Measurements from ENCODE around the gene FAF2.
"Not testable (repeated sequence)": the region's sequence is repeated elsewhere in the genome, so short reads cannot be mapped to it uniquely, and the experiment has no call there.

Gene FAF2

DNA sequence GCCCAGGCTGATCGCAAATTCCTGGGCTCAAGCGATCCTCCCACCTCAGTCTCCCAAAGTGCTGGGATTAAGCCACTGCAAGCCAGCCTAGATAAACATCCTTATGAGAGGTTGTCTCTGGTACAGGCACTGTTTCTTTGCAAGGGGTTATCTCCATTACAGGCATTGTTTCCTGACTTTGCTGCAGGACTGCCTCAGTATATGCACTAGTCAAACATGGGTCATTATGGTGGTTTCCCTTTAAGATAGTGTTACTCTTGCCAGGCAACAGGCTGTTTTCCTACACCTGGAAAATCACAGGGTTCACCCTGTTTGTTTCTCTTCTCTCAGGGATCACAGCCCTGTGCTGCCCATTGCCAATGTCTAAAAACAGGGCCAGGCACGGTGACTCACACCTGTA, 24.0 kb upstream of the FAF2 start:
- Histone ChIP-seq H3K9me3 (ENCODE audit: control insufficient read depth, insufficient read depth, low read length) (no peaks in the 10 kb centered on the region), H3K9ac (ENCODE audit: low read depth, low read length) (no peak overlapping the region), H3K36me3 (ENCODE audit: control insufficient read depth, insufficient read depth, low read length) (no peaks in the 10 kb centered on the region), H3K4me3 (ENCODE audit: low read depth, low read length) (no peak overlapping the region), H3K4me1 (ENCODE audit: control insufficient read depth, insufficient read depth, low read length) (no peaks in the 10 kb centered on the region), H3K27me3 (ENCODE audit: control insufficient read depth, insufficient read depth, low read length) (no peaks in the 10 kb centered on the region)

GRCh38 chr5:176425138-176425537, 23.0 kb upstream of the FAF2 start:
- Histone ChIP-seq H3K9me3 (ENCODE audit: control insufficient read depth, insufficient read depth, low read length) (no peaks in the 10 kb centered on the region), H3K4me3 (ENCODE audit: low read depth, low read length) (no peak overlapping the region), H3K9ac (ENCODE audit: low read depth, low read length) (no peak overlapping the region), H3K4me1 (ENCODE audit: control insufficient read depth, insufficient read depth, low read length) (no peaks in the 10 kb centered on the region), H3K36me3 (ENCODE audit: control insufficient read depth, insufficient read depth, low read length) (no peaks in the 10 kb centered on the region), H3K27me3 (ENCODE audit: control insufficient read depth, insufficient read depth, low read length) (no peaks in the 10 kb centered on the region)

GRCh38 chr5:176425791-176426190, 22.4 kb upstream of the FAF2 start:
- no peaks in the 10 kb centered on the region for H3K9me3 ChIP-seq (ENCODE audit: control insufficient read depth, insufficient read depth, low read length)
- no peaks in the 10 kb centered on the region for H3K27me3 ChIP-seq (ENCODE audit: control insufficient read depth, insufficient read depth, low read length)
- H3K4me1 ChIP-seq (ENCODE audit: control insufficient read depth, insufficient read depth, low read length), result no peaks in the 10 kb centered on the region
- H3K9ac ChIP-seq (ENCODE audit: low read depth, low read length), result no peak overlapping the region
- no peak overlapping the region for H3K4me3 ChIP-seq (ENCODE audit: low read depth, low read length)
- no peaks in the 10 kb centered on the region for H3K36me3 ChIP-seq (ENCODE audit: control insufficient read depth, insufficient read depth, low read length)

DNA sequence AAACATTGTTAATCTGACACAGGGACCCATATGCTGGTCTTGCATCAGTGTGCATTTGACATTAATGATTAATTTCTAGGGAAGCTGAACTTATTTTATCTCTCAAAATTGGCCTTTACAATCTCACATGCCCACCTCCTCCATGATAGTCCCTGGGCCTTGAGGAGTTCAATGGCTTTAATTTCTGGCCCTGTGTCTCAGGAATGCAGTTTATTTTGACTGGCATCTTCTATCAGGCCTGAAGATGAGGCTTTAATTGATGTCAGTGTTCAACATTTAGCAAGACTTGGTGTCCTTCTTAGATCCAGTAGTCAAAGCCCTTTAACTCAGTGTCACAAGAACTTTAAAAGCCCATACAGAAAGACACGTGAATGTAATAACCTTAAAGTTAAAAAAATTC, 21.3 kb upstream of the FAF2 start:
- no peak overlapping the region for H3K9ac ChIP-seq (ENCODE audit: low read depth, low read length)
- H3K9me3 ChIP-seq (ENCODE audit: control insufficient read depth, insufficient read depth, low read length), result no peaks in the 10 kb centered on the region
- no peaks in the 10 kb centered on the region for H3K36me3 ChIP-seq (ENCODE audit: control insufficient read depth, insufficient read depth, low read length)
- no peaks in the 10 kb centered on the region for H3K4me1 ChIP-seq (ENCODE audit: control insufficient read depth, insufficient read depth, low read length)
- H3K4me3 ChIP-seq (ENCODE audit: low read depth, low read length), result no peak overlapping the region
- no peaks in the 10 kb centered on the region for H3K27me3 ChIP-seq (ENCODE audit: control insufficient read depth, insufficient read depth, low read length)

GRCh38 chr5:176427971-176428370, 20.2 kb upstream of the FAF2 start:
- H3K4me3 ChIP-seq (ENCODE audit: low read depth, low read length), result no peak overlapping the region
- H3K9me3 ChIP-seq (ENCODE audit: control insufficient read depth, insufficient read depth, low read length), result no peaks in the 10 kb centered on the region
- no peaks in the 10 kb centered on the region for H3K4me1 ChIP-seq (ENCODE audit: control insufficient read depth, insufficient read depth, low read length)
- H3K36me3 ChIP-seq (ENCODE audit: control insufficient read depth, insufficient read depth, low read length), result no peaks in the 10 kb centered on the region
- H3K27me3 ChIP-seq (ENCODE audit: control insufficient read depth, insufficient read depth, low read length), result no peaks in the 10 kb centered on the region
- H3K9ac ChIP-seq (ENCODE audit: low read depth, low read length), result no peak overlapping the region

DNA sequence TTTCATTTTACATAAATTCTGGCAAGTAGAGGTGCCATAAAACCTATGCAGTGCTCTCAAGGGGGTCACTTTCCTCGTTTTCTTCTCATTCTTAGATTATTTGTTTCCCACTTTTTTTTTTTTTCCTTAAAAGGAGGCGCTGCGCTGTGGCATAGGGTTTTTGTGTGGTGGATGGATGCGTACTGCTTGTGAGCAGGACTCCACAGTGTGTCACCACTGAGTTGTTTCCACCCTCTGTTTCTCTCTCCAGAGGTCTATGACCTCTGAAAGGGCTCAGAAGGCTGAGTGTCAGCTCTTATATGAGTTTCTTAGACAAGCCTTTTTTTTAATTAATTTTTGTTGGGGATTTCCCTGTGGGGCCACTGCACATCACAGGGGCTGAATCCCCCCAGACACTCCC, 18.2 kb upstream of the FAF2 start:
- Histone ChIP-seq H3K36me3 (ENCODE audit: control insufficient read depth, insufficient read depth, low read length) (no peaks in the 10 kb centered on the region), H3K4me3 (ENCODE audit: low read depth, low read length) (no peak overlapping the region), H3K27me3 (ENCODE audit: control insufficient read depth, insufficient read depth, low read length) (no peaks in the 10 kb centered on the region), H3K9ac (ENCODE audit: low read depth, low read length) (no peak overlapping the region), H3K9me3 (ENCODE audit: control insufficient read depth, insufficient read depth, low read length) (no peaks in the 10 kb centered on the region), H3K4me1 (ENCODE audit: control insufficient read depth, insufficient read depth, low read length) (no peaks in the 10 kb centered on the region)

DNA sequence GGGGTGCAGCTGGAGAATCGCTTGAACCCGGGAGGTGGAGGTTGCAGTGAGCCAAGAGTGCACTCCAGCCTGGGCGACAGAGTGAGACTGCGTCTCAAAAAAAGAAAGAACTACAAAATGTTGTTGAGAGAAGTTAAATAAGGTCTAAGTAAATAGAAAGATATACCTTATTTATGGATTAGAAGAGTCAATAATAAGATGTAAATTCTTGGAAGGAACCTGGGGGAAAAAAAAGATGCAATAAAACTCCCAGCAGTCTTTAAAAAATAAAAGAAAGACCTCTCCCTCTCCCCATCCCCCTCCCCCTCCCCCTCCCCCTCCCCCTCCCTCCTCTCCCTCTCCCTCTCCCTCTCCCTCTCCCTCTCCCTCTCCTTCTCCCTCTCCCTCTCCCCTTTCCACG, 15.5 kb upstream of the FAF2 start:
- no peaks in the 10 kb centered on the region for H3K27me3 ChIP-seq (ENCODE audit: control insufficient read depth, insufficient read depth, low read length)

DNA sequence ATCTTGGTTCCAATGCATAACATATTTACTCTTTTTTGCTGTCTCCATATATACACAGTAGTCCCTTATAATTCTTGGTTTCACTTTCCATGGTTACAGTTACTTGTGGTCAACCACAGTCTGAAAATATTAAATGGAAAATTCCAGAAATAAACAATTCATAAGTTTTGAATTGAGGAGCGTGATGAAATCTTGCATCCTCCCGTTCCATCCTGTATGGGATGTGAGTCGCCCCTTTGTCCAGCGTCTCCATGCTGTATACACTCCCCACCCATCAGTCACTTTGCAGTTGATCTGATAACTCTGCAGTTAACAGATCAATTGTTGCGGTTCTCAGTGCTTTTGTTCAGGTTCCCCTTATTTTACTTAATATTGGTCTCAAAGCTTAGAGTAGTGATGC, 11.5 kb upstream of the FAF2 start:
- Histone ChIP-seq H3K4me3 (ENCODE audit: low read depth, low read length) (no peak overlapping the region), H3K4me1 (ENCODE audit: control insufficient read depth, insufficient read depth, low read length) (no peaks in the 10 kb centered on the region), H3K9ac (ENCODE audit: low read depth, low read length) (no peak overlapping the region), H3K27me3 (ENCODE audit: control insufficient read depth, insufficient read depth, low read length) (no peaks in the 10 kb centered on the region), H3K36me3 (ENCODE audit: control insufficient read depth, insufficient read depth, low read length) (no peaks in the 10 kb centered on the region), H3K9me3 (ENCODE audit: control insufficient read depth, insufficient read depth, low read length) (no peaks in the 10 kb centered on the region)

More for the DNA sequence above, 15.5 kb upstream of the FAF2 start:
- Histone ChIP-seq H3K36me3 (ENCODE audit: control insufficient read depth, insufficient read depth, low read length) (no peaks in the 10 kb centered on the region), H3K9me3 (ENCODE audit: control insufficient read depth, insufficient read depth, low read length) (no peaks in the 10 kb centered on the region), H3K4me3 (ENCODE audit: low read depth, low read length) (no peak overlapping the region), H3K4me1 (ENCODE audit: control insufficient read depth, insufficient read depth, low read length) (no peaks in the 10 kb centered on the region), H3K9ac (ENCODE audit: low read depth, low read length) (no peak overlapping the region)

- Histone ChIP-seq H3K4me3 (ENCODE audit: low read depth, low read length) (no peak overlapping the region), H3K36me3 (ENCODE audit: control insufficient read depth, insufficient read depth, low read length) (no peaks in the 10 kb centered on the region), H3K4me1 (ENCODE audit: control insufficient read depth, insufficient read depth, low read length) (peaks cover 4% of the 10 kb centered on the region), H3K27me3 (ENCODE audit: control insufficient read depth, insufficient read depth, low read length) (no peaks in the 10 kb centered on the region), H3K9ac (ENCODE audit: low read depth, low read length) (no peak overlapping the region), H3K9me3 (ENCODE audit: control insufficient read depth, insufficient read depth, low read length) (no peaks in the 10 kb centered on the region)
Observed at GRCh38 chr5:176438959-176439757, 9.0 kb upstream of the FAF2 start.

DNA sequence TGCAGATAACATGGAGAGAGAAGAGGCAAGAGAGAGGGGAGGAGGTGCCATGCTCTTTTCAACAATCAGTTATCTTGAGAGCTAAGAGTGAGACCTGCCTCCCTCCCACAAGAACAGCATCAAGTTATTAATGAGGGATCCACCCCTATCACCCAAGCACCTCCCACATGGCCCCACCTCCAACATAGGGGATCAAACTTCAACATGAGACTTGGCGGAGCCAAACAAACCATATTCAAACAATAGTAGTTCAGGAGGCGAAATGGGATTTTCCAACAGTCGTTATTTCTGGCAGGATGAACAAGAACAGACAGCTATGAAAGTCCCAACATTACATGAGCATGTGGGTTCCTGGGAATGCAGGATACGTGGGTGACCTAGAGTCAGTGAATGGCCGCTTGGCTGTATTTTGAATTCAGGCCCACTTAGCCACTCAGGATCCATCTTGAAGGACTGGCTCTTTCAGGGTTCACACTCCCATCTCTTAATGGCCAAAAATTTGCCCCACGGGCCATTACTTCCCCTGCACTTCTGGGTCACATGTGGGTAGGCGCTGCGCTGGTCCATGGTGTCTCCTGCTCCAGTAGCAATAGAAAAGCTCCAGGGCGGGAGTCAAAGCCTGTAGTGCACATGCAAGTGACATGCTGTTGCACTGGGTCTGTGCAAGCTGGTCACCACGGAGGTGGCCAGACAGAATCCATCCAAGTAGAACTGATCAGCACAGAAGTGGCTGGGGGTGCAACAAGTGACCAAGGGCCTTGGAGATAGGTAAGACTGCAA, 7.1 kb upstream of the FAF2 start:
- Histone ChIP-seq H3K27me3 (ENCODE audit: control insufficient read depth, insufficient read depth, low read length) (no peaks in the 10 kb centered on the region), H3K36me3 (ENCODE audit: control insufficient read depth, insufficient read depth, low read length) (no peaks in the 10 kb centered on the region), H3K4me1 (ENCODE audit: control insufficient read depth, insufficient read depth, low read length) (peaks cover 4% of the 10 kb centered on the region), H3K9ac (ENCODE audit: low read depth, low read length) (no peak overlapping the region), H3K9me3 (ENCODE audit: control insufficient read depth, insufficient read depth, low read length) (no peaks in the 10 kb centered on the region), H3K4me3 (ENCODE audit: low read depth, low read length) (no peak overlapping the region)

DNA sequence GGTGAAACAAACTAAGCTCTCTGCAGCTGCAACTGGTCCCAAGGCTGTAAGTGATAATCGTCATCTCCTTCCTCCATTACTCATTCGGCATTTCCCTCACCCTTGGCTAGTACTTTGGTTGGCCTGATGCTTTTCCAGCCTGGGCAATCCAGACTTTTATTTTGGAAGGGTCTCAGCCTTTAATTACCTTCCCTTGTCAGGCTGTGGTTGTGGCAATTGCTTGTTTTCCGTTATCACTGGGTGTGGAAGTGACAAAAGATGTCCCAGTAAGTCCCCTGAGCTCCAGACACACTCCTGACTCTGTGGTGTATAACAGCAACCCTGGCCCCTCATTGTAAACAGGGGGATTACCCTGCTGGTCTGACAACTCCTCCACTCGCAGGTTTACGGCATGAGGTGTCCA, 6.3 kb upstream of the FAF2 start:
- Histone ChIP-seq H3K9ac (ENCODE audit: low read depth, low read length) (no peak overlapping the region), H3K4me3 (ENCODE audit: low read depth, low read length) (peak overlapping the region; percentile 23), H3K36me3 (ENCODE audit: control insufficient read depth, insufficient read depth, low read length) (no peaks in the 10 kb centered on the region), H3K4me1 (ENCODE audit: control insufficient read depth, insufficient read depth, low read length) (peaks cover 4% of the 10 kb centered on the region), H3K27me3 (ENCODE audit: control insufficient read depth, insufficient read depth, low read length) (no peaks in the 10 kb centered on the region), H3K9me3 (ENCODE audit: control insufficient read depth, insufficient read depth, low read length) (no peaks in the 10 kb centered on the region)

GRCh38 chr5:176442911-176443310, 5.3 kb upstream of the FAF2 start:
- H3K4me3 ChIP-seq (ENCODE audit: low read depth, low read length); H3K27me3 ChIP-seq (ENCODE audit: control insufficient read depth, insufficient read depth, low read length); H3K9ac ChIP-seq (ENCODE audit: low read depth, low read length); H3K36me3 ChIP-seq (ENCODE audit: control insufficient read depth, insufficient read depth, low read length); H3K4me1 ChIP-seq (ENCODE audit: control insufficient read depth, insufficient read depth, low read length); H3K9me3 ChIP-seq (ENCODE audit: control insufficient read depth, insufficient read depth, low read length): not testable (repeated sequence)
